CD4-positive, alpha-beta T cell treated with Interleukin-15 for 1 hour (primary cell): ENCODE data around the gene SFMBT2.

ENCODE experiments used
- DNase-seq: peaks from one replicate; pipeline ENCODE4 v3.0.0-alpha.2; 2020

Gene SFMBT2

DNA sequence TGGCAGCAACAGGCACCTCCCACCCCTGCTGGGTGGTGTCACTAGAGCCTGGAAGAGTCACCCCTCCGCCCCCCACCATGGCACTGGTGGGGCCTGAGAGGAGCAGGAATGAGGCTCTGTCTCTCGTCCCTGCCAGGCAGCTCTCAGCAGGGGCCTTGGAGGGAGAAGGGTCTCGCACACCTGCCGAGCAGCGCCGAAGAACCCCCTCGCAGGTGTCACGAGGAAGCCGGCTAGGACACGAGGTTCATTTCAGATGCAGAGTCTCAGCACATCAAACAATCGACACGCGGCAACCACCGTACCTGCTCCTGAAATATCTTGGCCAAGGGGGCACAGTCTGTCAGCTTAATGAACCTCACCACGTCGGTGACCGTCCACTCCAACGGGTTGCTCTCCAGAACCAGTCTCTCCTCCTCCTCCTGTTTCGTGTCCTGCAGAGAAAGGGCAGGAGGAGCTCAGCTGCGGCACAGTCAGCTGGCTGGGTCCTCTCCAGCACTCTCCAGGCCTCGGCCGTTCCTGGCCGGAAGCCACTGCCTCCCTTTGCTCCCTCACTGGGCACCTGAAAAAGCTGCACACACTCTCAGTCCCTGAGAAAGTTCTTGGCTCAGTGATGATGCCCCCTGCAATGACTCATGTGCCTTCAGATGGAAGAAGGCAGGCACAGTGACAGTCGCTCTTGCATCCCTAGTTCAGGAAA lies 240.1 kb downstream of the SFMBT2 start:
- no peak for DNase-seq

DNA sequence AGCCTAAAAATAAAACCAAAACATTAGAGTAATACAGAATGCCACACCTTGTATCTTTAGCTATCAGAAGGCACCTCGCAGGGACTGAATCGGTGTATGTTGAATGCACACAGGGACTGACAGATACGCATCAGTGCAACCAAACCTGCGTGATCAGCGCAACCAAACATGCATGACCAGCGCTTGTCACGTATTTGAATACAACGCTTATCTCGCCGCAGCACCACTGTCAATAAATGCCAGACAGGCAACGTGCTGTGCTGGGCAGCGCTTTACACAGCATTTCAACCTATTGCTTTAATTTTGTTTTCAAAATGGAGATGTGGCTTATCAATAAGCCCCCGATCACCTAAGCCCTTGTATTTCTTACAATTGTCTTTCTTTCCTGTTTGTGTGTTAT lies 242.4 kb downstream of the SFMBT2 start:
- DNase-seq = no peak

DNA sequence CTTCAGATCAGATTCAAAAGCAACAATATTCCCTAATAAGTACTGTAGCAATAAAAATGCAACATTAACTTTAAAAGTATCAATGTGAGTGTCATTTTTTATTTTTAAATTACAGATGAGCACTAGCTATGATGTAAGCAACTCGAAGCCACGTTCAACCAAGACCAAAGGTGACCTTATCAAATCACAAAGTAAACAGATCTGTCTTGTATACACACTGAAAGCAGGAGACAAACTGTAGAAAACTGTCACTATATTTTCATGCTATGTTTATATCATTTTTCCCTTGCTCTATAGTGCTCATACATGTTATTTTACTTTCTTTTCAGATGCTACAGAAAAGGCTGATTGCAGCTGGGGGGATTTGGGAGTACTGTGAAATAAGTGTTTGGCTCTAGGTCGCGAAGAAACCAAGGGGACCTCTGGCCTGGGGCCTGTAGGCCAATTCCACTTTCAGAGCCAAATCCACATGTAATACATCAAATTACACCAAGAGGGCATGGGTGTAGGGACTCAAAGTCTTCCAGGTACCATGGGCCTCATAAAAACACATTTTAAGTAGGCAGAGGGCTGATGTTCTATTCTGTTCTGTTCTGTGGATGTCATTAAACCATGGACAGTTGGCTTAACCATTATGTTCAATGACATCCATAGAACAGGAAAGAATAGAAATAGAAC lies 245.2 kb downstream of the SFMBT2 start:
- no peak for DNase-seq

- DNase-seq = no peak
Measured at GRCh38 chr10:7164955-7165354, 245.9 kb downstream of the SFMBT2 start.

DNA sequence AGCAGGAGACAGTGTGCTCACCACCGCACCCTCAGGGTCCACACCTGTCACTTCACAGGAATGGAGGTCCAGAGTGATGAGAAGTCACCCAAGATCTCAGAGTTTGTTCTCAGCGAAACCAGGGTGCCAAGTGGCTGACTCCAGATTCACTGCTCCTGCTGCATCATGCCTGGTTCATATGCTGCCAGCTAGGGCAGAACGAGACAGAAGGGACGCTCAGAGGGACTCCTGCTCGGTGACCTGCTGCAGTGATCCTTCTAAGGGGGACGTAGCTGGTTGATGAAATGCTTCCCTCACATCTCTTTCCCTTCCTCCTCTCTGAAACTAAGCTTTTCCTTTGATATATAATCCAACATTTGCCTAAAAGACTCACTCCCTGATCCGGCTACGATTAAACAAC lies 248.5 kb downstream of the SFMBT2 start:
- DNase-seq = no peak

- DNase-seq = no peak
Measured at GRCh38 chr10:7161484-7162250, 249.2 kb downstream of the SFMBT2 start.

GRCh38 chr10:7159928-7160327 lies 250.9 kb downstream of the SFMBT2 start:
- no peak for DNase-seq

- no peak for DNase-seq
Measured at GRCh38 chr10:7159517-7159916, 251.3 kb downstream of the SFMBT2 start.

DNA sequence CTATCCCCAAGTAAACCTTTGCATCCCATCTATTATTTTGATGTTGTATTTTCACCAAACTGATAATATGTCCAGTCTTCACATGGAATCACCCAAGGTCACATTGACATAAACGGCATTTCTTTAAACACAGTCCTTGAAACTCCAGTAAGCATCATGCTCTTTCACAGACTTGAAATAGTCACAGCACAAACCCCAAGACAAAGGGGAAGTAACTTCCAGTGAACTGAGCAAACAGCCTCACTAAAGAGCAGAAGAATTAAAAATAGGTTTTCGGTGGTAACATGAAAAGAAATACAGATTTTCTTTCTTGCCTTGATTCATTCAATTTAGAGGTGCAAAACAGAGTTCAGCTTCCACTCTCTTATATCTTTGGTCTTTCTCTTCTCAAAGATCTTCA lies 253.7 kb downstream of the SFMBT2 start:
- DNase-seq = no peak

GRCh38 chr10:7153750-7154149 lies 257.1 kb downstream of the SFMBT2 start:
- DNase-seq = no peak

DNA sequence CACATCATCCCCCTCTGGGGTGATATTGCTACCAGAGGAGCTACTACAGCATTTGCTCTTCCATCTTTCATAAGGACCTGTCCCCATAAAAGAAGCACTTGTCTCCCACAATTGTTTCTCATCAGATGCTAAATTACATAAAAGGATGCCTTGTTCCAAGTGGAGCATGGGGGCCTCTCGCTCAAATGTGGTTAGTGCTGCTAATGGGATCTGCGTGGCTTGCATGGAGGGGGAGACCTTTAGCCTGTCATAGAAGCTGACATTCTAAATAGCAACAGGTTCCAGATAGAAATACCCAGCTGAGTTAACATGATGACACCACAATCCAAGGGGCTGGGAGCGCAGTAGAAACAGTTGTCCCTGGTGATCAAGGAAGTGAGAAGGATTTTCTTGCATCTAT lies 257.9 kb downstream of the SFMBT2 start:
- DNase-seq = no peak

DNA sequence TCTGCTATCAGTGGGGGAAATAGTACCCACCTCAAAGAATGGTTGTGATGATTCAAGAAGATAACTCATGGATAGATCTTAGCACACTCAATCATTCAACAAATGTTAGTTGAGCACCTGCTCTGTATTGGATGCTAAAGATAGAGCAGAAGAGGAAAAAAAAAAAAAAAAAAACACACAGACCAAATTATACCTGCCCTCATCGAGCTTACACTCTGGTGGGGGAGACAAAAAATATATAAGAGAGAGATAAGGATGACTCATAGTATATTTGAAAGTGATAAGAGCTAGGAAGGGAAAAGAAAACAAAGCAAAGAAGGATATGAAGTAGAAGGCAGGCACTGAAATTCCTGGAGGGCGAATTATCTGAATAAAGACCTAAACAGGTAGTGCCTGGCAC lies 258.5 kb downstream of the SFMBT2 start:
- DNase-seq = no peak

GRCh38 chr10:7151538-7151937 lies 259.3 kb downstream of the SFMBT2 start:
- no peak for DNase-seq

GRCh38 chr10:7150349-7150748 lies 260.5 kb downstream of the SFMBT2 start:
- DNase-seq = no peak

DNA sequence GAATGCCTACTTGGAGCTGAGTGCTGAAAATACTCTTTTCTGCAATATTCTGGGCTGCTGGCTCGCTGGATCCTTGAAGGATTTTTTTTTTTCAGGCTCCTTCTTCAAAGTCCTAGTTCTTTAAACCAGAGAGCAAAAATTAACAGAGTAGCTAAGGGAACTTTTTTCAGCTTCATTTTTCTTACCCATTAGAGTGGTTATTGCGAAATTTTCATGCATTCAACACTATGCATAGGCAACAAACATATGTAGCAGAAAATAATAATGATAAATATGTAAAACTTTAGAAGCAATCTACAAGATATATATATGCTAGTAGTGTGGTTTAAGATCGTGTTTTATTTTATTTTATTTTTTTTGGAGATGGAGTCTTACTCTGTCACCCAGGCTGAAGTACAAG lies 264.6 kb downstream of the SFMBT2 start:
- no peak for DNase-seq

DNA sequence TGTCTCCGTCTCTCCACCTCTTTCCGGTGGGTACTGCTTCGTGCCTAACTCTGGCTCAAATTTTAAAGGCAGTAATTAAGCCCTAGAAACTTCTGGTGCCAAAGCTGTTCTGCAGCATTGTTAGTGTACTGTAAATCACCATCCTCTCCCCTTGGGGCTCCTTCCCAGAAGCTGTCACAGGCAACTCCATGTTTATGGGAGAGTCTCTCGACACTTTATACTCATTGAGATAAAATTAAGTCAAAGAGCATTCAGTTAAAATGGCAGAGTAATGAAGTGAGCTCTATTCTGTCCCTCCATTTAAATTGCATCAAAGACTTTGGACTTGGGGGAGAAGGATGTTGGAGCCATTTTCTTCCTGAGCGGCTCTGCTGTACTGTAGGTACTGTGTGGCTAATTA lies 274.8 kb downstream of the SFMBT2 start:
- DNase-seq = no peak

DNA sequence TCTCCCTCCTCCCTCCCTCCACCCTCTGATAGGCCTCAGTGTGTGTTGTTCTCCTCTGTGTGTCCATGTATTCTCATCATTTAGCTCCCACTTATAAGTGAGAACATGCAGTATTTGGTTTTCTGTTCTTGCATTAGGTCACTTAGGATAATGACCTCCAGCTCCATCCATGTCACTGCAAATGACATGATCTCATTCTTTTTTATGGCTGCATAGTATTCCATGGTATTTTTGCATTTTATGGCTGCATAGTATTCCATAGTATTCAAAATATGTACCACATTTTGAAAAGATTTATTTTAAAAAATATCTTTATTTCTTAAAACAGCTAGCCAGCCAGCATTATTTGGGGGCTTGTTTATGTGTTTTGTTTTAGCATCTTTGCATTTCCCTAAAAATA lies 275.6 kb downstream of the SFMBT2 start:
- DNase-seq = no peak

DNA sequence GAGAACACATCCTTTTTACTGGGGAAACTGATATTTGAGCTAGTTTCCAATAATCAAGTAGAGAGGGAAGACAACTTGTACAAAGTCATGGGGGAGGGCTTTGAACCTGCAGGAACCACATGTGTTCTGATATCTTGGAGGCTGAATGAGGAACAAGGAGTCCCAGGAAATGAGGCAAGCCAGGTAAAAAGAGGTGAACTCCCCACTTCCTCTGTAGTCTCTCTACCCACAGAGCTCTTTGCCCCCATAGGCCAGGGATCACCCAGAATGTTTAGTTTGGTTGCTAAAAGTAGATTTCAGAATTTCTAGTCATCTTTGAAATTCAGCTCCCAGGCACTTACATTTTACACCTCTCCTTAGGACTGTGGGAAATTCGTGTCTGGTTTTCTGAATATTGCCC lies 276.4 kb downstream of the SFMBT2 start:
- DNase-seq = no peak

DNA sequence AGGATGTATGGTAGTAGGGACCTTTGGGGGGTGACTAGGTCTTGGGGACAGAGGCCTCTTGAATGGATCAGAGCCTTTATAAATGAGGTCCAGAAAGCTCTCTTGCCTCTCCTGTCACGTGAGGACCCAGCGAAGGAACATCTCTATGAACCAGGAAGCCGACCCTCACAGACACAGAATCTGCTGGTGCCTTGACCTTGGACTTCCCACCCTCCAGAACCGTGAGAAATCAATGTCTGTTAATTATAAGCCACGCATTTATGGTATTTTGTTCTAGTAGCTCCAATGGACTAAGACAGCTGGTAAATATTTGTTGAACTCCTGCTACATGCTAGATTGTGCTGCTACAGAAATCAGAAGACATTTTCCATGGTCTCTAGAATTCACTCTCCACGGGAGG lies 276.9 kb downstream of the SFMBT2 start:
- DNase-seq = no peak

- DNase-seq = no peak
Measured at GRCh38 chr10:7133278-7133677, 277.6 kb downstream of the SFMBT2 start.

DNA sequence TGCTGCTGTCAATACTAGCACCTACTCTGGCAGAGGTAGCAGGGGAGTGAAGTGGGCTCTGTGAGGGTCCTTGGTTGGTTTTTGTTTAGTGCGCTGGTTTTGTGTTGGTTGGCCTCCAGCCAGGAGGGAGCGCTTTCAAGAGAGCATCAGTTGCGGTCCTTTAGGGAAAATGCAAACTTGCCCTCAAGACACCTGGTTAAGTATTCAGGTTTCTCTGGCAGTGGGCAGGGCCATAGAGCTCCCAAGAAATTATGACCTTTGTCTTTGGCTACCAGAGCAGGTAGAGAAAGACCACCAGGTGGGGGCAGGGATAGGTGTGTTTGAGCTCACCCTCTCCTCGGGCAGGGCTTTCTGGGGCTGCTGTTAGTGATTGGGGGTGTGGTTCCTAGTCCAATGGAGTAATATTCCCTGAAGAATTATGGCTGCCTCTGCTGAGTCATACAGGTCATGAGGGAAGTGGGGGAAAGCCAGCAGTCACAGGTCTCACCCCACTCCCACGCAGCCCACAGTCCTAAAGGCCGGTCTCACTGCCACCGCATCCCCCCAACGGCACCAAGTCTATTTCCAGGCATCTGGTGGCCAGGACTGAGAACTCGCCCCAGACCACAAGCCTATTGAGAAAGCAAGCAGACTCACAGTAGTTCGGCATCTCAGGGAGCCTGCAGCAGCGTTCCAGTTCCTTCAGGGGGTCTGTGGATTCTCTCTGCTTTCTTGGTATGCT lies 280.5 kb downstream of the SFMBT2 start:
- DNase-seq = no peak

DNA sequence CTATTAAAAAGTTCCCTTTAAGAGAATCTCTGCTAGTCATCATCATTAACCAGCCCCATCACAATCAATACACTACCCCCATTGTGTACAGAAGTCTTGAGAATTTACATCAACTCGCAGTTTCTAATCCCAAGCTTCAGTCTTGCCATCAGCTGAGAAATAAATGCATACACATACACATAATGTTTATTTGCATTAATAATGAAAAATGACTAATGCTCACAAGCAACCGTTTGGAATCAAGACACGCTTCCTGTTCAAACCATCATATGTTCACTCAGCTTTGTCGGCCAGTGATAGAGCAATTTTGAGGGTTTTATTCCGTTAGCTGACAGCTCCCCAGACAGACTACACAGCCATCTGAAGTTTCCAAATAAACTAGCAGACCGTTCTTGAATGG lies 287.1 kb downstream of the SFMBT2 start:
- DNase-seq = no peak

DNA sequence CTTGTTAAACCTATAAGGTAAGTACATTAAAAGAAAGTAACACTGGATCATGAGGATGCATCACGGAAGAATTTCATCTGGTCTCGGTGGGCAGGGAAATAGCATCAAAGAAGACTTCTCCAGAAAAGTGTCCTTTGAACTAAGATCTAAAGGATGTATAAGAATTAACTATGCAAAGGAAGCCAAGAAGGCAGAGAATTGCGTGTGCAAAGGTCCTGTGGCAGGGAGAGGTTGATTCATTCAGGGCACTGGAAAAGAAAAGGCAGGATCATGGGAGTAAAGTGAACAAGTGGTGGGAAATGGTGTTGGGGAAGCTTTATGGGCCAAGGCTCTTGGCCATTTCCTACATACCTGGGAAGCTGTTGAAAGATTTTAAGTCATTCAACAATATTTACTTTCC lies 288.3 kb downstream of the SFMBT2 start:
- no peak for DNase-seq
